Measurements from ENCODE around the gene METTL25. TPM values are rescaled to one million over a fixed set of nuclear protein-coding genes. Genes with fewer than 3 reads are reported as not detected.

METTL25 gene
- total and polyA plus RNA-seq, 2 of the 8 experiments (the other 6 are each of a cell fraction or from before 2014, with no cell fraction given), result 2.4 to 8.3 TPM

- Histone ChIP-seq H3K14ac (ENCODE audit: insufficient read length) (no peak overlapping the region), H3K36me3 (ENCODE audit: control insufficient read depth in 2 of 4, insufficient read depth in 4 of 4, low read length in 3 of 4) (no peaks in the 10 kb centered on the region), H3K9ac (replicated peaks in 1 of 4; ENCODE audit: extremely low read depth in 1 of 4, low read depth in 3 of 4, low read length in 3 of 4) (no peak overlapping the region), H3K4ac (replicated peaks; ENCODE audit: insufficient read length, low read depth, low read length) (no peak overlapping the region), H4K91ac (replicated peaks; ENCODE audit: insufficient read length, low read length) (no peak overlapping the region), H2AFZ (ENCODE audit: low read length) (no peak overlapping the region), H3K79me2 (ENCODE audit: control insufficient read depth in 1 of 2, insufficient read depth in 2 of 2, low read length in 2 of 2) (no peaks in the 10 kb centered on the region), H4K8ac (ENCODE audit: extremely low read depth, insufficient read depth, low read length) (no peak overlapping the region), H3K27me3 (replicated peaks in 1 of 4; ENCODE audit: control insufficient read depth in 3 of 4, extremely low read depth in 1 of 4, insufficient read depth in 3 of 4, low read length in 3 of 4) (no peaks in the 10 kb centered on the region), H2BK5ac (ENCODE audit: low read depth, low read length) (no peak overlapping the region), H2BK15ac (ENCODE audit: low read length) (no peak overlapping the region), H2AK5ac (ENCODE audit: low read depth, low read length) (no peak overlapping the region), H2BK120ac (replicated peaks; ENCODE audit: low read depth, low read length) (no peak overlapping the region), H3K56ac (replicated peaks; ENCODE audit: insufficient read length, low read depth, low read length) (no peak overlapping the region), H3K4me2 (ENCODE audit: insufficient read depth in 1 of 2, low read depth in 2 of 2, low read length in 2 of 2) (no peak overlapping the region), H3K4me3 (ENCODE audit: extremely low read depth in 1 of 4, insufficient read depth in 2 of 4, low read depth in 3 of 4, low read length in 4 of 4) (no peak overlapping the region), H3K4me1 (replicated peaks in 1 of 4; ENCODE audit: control insufficient read depth in 3 of 4, insufficient read depth in 4 of 4, low read length in 3 of 4) (no peaks in the 10 kb centered on the region), H4K20me1 (replicated peaks in 1 of 2; ENCODE audit: control insufficient read depth in 1 of 2, insufficient read depth in 2 of 2, low read length in 2 of 2) (no peaks in the 10 kb centered on the region), H4K5ac (ENCODE audit: insufficient read length, low read depth, low read length) (no peak overlapping the region), H3K79me1 (ENCODE audit: low read depth, low read length) (no peaks in the 10 kb centered on the region), H2BK12ac (ENCODE audit: low read depth, low read length) (no peak overlapping the region), H3K23me2 (ENCODE audit: low read depth, low read length) (no peaks in the 10 kb centered on the region), H3K18ac (ENCODE audit: extremely low read depth, low read length) (no peak overlapping the region), H3K9me3 (ENCODE audit: insufficient read depth in 2 of 2, low read depth in 1 of 2, low read length in 1 of 2) (no peaks in the 10 kb centered on the region), H3K23ac (ENCODE audit: insufficient read length) (no peak overlapping the region), H3K27ac (ENCODE audit: low read depth, low read length) (no peak overlapping the region), H2BK20ac (ENCODE audit: low read length) (no peak overlapping the region)
- FAIRE-seq (no peak), DNase-seq (ENCODE audit: low read depth in 1 of 2, low spot score in 2 of 2) (no peak)
- TF ChIP-seq RFX5 (IDR thresholded peaks at IDR 0.05; ENCODE audit: borderline replicate concordance, low read depth, low read length), result no peak
- TF ChIP-seq TAF1 (IDR thresholded peaks at IDR 0.05; ENCODE audit: low read depth, low read length), result no peak
- TF ChIP-seq ASH2L (IDR thresholded peaks at IDR 0.05; ENCODE audit: low read length), result no peak
- TF ChIP-seq ATF3 (IDR thresholded peaks at IDR 0.05; ENCODE audit: insufficient read depth, low read depth, low read length), result no peak
- no peak for TF ChIP-seq SP2 (IDR thresholded peaks at IDR 0.05; ENCODE audit: low read length)
- TF ChIP-seq CHD1 (IDR thresholded peaks at IDR 0.05; ENCODE audit: low read depth, low read length), result no peak
- TF ChIP-seq GABPA (IDR thresholded peaks at IDR 0.05; ENCODE audit: borderline replicate concordance, insufficient read depth, low read length), result no peak
- no peak for TF ChIP-seq JUN (IDR thresholded peaks at IDR 0.05; ENCODE audit: low read depth, low read length)
- TF ChIP-seq SIRT6 (IDR thresholded peaks at IDR 0.05; ENCODE audit: low read length), result no peak
- no peak for TF ChIP-seq EGR1 (IDR thresholded peaks at IDR 0.05; ENCODE audit: borderline replicate concordance, low read depth, low read length)
- no peak for TF ChIP-seq POLR2AphosphoS5 (IDR thresholded peaks at IDR 0.05; ENCODE audit: low read depth, low read length)
- no peak for TF ChIP-seq RBBP5 (IDR thresholded peaks at IDR 0.05; ENCODE audit: borderline replicate concordance, low read depth, low read length)
- no peak for TF ChIP-seq TAF7 (optimal IDR thresholded peaks at IDR 0.05; ENCODE audit: borderline replicate concordance, low read depth, low read length)
- no peak for TF ChIP-seq KDM4A (IDR thresholded peaks at IDR 0.05; ENCODE audit: low read depth, low read length, severe bottlenecking)
- 85% methylated on average over 2 of the region's 2 CpGs; no CpG with 5 or more reads in 1 of the 2 experiments for WGBS, 2 experiments (ENCODE audit: extremely low coverage in 1 of 2, insufficient coverage in 1 of 2, insufficient read length in 1 of 2, insufficient replicate concordance in 2 of 2, low coverage in 1 of 2, low lambda C conversion rate in 2 of 2, missing lambda C conversion rate in 1 of 2)
- CTCF ChIA-PET (ENCODE audit: partially characterized antibody), result no interaction called here
- POLR2A ChIA-PET (ENCODE audit: partially characterized antibody), result no interaction called here
Measured at GRCh38 chr12:82507686-82508085, 149.4 kb downstream of the METTL25 start.
